ENCODE results near the gene ATG13.
"Not testable (repeated sequence)": the region's sequence is repeated elsewhere in the genome, so short reads cannot be mapped to it uniquely, and the experiment has no call there.

The ATG13 gene

DNA sequence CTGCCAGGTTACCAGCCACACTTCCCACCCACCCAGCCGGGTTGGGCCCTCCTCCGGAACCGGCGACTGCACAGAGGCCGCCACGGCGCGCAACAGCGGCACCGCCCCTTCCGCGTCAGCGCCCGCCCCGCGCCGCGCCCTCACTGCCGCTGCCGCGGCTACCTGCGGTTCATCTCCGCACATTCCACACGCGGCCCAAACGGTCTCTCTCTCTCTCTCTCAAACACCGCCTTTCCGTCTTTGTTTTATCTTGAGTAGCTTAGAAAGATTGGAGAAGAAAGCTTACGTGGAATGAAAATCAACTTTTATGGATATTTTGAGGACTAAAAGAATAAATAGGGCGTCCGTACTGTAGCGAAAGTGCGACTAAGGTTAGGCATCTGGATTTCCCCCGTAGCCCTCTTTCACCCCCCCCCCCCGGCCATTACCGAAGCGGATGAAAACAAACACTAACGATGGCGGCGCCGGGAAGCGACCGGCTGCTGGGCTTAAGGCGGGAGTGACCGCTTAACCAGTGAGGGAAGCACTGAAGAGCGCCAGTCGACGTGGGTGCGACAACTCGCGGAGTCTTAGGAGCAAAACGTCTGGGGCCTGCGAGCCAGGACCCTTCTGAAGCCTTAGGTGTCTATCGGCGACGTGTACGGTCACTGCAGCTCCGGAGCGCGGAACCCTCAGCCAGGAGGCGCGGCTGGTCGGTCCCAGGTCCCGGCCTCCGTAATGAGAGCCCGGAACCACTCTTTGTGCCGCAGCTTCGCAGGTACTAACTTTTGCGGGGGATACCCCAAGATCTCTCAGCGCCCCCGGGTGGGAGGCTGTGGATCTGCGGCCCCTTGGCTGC lies at the start of gene ATG13, which contains the start of gene HARBI1:
Gene ATG13, plus strand, starts transcription at position 420 of the 838 bp plus-strand sequence. CDS start 26,739 bp downstream, outside the sequence.
Gene HARBI1, minus strand, starts transcription at position 94 of the 838 bp plus-strand sequence. CDS start 990 bp downstream, outside the sequence.
- peak; percentile 94 for DNase-seq

DNA sequence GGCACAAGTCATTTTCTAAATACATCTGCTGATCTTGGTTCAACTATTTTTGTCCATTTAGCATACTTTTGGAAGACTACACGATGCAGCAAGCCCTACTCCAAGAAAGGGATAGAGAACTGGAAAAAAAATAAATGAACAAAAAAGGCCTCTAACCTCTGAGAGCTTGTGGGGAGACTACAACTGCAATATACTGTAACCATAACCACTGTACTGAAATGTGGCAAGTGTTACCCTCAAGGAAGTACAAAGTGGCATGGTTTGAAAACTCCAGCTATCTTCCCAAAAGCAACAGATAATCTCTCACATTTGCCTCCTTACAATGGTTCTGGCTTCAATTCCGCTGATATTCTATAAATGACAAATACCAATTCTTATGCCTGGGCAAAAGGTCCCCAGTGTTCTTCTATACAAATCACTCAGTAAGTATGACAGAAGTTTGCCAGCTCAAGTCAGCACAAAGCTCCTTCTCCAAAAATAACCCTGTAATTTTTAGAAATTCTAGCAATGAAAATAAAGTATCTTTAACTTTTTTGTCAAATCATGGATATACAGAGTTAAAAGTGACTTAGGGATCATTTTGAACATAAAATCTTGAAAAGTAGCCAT lies 46.5 kb upstream of the ATG13 start:
- no peak for DNase-seq

GRCh38 chr11:46574656-46575055 lies 42.7 kb upstream of the ATG13 start:
- no peak for DNase-seq

DNA sequence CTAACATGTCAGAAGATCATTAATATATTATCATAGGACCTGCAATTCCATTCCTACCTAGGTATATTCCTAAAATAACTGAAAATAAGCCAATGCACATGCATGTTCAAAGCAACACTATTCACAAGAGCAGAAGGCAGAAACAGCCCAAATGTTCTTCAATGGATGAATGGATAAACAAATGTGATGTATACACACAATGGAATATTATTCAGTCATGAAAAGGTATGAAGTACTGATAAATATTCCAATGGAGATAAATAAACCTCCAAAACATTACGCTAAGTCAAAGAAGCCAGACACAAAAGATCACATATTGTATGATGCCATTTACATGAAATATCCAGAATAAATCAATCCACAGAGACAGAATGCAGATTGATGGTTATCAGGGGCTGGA lies 40.3 kb upstream of the ATG13 start:
- DNase-seq, result no peak

- DNase-seq, result no peak
These were observed 34.8 kb upstream of the ATG13 start for GRCh38 chr11:46582588-46582987.

DNA sequence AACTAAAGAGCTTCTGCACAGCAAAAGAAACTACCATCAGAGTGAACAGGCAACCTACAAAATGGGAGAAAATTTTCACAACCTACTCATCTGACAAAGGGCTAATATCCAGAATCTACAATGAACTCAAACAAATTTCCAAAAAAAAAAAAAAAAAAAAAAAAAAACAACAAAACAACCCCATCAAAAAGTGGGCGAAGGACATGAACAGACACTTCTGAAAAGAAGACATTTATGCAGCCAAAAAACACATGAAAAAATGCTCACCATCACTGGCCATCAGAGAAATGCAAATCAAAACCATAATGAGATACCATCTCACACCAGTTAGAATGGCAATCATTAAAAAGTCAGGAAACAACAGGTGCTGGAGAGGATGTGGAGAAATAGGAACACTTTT lies 33.8 kb upstream of the ATG13 start:
- DNase-seq, result not testable (repeated sequence)

DNA sequence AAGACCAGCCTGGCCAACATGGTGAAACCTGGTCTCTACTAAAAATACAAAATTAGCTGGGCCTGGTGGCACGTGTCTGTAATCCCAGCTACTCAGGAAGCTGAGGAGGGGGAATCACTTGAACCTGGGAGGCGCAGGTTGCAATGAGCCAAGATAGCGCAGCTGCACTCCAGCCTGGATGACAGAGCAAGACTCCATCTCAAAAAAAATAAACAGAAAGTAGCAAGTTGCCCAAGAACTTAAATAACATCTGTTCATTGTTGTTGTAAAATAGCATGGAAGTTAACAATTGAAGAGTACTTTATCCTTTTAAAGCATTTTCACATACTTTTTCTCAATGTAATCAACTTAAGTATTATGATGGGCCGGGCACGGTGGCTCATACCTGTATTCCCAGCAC lies 29.2 kb upstream of the ATG13 start:
- DNase-seq, result no peak

DNA sequence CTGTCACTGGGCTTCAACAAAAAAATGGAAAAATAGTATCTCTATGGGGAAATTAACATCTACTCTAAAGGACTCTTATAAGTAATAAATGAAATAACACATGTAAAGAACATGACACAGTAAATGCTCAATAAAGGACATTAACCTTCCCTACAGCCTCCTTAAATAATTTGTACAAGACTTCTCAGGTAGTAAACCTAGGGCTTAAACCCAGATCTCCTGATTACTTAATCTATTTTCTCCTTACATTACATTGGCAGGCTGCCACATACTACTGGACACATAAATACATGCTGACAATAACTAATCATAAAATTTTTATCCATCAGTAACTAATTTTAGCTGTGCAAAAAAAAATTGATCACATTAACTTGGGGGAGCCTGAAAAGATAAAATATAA lies 28.4 kb upstream of the ATG13 start:
- no peak for DNase-seq

DNA sequence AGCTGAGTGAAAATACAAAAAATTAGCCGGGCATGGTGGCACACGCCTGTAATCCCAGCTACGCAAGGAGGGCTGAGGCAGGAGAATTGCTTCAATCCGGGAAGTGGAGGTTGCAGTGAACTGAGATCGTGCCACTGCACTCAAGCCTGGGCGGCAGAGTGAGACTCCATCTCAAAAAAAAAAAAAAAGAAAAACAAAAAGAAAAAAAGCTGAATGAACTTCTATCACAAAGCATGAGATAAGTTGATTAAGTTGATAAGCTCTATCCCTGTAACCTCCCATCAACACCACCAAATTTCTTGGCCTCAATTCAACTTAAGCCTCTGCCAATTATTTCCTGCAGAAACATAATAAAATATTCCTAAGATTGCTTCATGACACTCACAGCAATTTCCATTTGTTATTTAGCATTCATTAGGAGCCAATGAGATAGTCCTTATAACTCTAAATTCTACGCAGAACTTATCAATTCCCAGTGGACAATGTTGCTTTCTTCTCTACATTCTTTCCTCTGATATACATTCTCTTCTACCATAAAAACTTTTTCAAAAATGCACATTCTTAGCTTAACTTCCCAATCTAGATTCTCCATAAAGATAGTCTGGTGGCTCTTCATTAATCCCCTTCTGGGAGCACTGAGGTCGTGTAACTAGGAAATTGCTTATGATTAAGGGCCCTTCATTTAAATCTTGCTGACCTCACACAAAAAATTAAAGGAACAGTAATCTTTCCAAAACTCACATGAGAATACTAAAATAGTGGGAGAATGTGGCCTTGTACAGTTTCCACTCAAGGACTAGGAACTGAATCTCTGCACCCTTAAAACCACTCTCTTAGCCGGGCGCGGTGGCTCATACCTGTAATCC lies 26.4 kb upstream of the ATG13 start:
- DNase-seq, result no peak

GRCh38 chr11:46593550-46594373 lies 23.6 kb upstream of the ATG13 start, which contains the start of gene AMBRA1:
AMBRA1 (minus strand) TSS chr11:46594023; CDS start chr11:46548380, 45,643 bp downstream.
- DNase-seq, result peak; percentile 88

- DNase-seq, result no peak
These were observed 23.0 kb upstream of the ATG13 start for GRCh38 chr11:46594374-46594700.

DNA sequence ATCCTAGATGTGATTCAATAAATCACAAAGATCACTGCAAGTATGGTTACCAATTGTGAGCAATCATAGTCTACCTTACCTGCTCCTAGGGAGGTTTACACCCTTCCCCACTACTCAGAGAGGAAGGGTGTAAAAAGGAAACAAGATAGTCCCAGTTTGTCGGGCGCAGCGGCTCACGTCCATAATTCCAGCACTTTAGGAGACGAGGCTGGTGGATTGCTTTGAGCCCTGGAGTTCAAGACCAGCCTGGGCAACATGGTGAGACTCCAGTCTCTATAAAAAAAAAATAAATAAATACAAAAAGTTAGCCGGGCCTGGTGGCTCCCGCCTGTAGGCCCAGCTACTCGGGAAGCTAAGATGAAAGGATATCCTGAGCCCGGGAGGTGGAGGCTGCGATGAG lies 22.6 kb upstream of the ATG13 start:
- no peak for DNase-seq

DNA sequence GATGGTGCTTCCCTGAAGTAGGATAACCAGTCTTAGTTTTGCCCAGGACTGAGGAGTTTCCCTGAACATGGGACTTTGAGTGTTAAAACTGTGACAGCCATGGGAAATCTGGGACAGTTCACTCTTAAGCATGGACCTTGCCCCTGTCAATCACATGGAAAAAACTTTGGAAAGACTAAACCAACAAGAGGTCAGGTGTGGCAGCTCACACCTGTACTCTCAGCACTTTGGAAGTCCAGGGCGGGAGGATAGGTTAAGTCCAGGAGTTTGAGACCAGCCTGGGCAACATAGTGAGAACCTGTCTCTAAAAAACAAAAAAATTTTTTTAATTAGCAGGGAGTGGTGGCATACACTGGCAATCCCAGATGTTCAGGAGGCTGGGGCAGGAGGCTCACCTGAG lies 20.2 kb upstream of the ATG13 start:
- no peak for DNase-seq

DNA sequence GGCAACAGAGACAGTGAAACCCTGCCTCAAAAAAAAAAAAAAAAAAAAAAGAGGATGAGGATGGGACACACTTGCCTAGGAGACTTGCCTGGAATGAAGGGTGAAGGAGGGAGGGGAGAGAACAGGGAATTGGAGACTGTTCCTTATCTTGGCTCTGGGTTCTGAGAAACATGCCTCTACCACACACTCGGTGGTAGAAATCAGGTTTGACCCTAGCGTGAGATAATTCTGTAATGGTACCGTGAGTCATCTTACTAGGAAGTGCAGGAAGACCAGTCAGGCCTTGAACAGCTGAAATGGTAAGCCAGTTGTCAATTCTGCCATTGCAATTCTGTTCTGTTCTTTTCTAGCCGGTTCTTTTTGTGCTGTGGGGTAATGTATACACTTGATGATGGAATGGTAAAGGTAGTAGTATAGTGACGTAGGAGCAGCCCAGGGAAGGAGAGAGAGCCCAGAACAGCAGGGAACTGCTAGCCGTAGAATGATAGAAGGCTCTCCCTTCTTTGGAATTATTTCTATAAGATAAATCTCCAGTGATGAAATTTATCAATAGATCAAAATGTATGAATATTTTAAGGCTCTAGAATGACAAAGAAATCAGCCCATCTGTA lies 19.6 kb upstream of the ATG13 start:
- DNase-seq, result no peak

DNA sequence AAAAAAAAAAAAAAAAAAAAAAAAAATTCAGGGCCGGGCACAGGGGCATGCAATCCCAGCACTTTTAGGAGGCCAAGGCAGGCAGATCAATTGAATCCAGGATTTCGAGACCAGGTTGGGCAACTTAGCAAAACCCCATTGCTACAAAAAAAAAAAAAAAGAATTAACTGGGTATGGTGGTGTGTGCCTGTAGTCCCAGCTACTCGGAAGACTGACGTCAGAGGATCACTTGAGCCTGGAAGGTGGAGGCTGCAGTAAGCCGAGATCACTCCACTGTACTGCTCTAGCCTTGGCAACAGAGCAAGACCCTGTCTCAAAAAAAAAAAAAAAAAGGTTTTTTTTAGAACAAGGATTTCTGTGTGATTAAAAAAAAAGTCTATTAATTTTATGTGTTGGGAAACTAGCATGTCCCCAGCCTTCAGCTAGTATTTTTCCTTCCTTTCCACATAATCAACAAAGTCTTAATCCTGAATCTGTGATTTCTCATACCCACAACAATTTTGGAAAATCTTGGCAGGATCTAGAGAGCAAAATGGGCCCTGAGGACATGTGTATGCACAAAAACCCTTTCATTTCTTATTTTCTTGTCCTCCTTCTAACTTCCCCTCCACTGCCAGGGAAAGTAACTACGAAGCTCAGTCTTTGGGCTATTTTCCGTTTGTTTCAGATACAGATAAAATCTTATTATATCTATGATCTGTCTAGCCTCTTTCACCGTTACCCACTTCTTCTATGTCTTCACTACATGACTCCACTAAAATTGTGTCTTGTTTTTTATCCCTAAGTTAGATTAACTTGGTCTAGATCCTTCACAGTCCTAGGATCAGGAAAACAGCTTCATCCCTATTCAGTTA lies 17.8 kb upstream of the ATG13 start:
- DNase-seq, result no peak

GRCh38 chr11:46600194-46600960 lies 17.0 kb upstream of the ATG13 start:
- DNase-seq, result no peak

DNA sequence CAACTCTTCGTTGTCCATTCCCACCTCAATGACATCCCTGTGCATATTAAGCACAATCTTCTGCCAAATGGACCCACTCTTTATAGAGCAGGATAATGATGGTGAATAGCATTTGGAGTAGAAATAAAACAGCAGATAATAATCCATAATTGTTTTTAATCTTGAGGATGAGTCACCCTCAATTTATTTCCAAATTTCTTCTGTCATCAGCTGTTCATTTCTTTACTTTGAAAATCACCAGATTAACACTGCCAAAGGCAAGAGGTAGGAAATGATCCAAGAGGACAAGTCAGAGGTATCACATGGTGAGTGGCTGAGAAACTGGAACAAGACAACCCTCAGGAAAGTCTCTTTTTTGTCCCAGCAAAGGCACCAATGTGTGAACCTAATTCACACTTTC lies 16.2 kb upstream of the ATG13 start:
- no peak for DNase-seq

- DNase-seq, result no peak
These were observed 13.5 kb upstream of the ATG13 start for GRCh38 chr11:46603704-46604308.

DNA sequence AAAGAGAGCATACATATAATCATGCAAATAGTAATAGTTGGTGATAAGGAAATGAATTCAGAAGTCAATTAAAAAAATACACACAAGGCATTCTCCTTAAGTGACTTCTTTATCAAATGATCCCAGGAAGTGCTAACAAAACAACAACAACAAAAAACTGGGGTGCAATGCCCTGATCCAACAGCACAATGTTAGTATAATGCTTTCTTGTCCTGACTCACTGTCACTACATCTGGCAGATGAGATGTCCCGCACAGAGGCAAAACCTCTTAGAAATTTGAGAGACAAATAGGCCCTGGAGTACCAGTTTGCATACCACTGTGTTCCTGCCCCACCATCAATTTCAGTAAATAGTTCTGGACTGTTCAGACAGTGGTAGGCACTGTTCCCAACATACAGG lies 12.6 kb upstream of the ATG13 start:
- no peak for DNase-seq

DNA sequence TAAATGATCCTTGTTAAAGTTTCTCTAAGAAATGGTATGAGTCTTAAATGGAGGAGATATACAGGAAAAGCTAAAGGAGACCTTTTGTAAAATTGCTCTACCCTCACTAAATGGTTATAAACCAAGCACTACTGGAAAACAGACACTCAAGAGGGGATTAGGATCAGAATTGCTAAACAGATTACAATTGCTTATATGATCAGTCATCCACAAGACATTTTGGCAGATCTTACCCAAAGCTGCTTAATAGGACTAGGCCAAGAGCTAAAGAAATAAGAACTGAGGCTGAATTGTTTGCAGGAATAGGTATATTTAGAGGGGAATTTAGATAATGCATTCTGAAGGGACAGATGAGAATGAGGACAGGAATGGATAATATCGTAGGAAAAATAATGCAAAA lies 9.8 kb upstream of the ATG13 start:
- DNase-seq, result no peak

Measured in CD4-positive, alpha-beta T cell treated with Interleukin-10 for 1 hour (primary cell).